Measurements from ENCODE around the gene CPXM1. TPM values are rescaled to one million over a fixed set of nuclear protein-coding genes. Genes with fewer than 3 reads are reported as not detected.
A peak's percentile ranks its signal among the peaks of the same experiment; 100 is the strongest.
"Not testable (repeated sequence)": the region's sequence is repeated elsewhere in the genome, so short reads cannot be mapped to it uniquely, and the experiment has no call there.

CPXM1 gene
- 0.15 and 0.42 TPM in 2 replicates for total RNA-seq (2014; rRNA removed; shearing (Covaris generic))

DNA sequence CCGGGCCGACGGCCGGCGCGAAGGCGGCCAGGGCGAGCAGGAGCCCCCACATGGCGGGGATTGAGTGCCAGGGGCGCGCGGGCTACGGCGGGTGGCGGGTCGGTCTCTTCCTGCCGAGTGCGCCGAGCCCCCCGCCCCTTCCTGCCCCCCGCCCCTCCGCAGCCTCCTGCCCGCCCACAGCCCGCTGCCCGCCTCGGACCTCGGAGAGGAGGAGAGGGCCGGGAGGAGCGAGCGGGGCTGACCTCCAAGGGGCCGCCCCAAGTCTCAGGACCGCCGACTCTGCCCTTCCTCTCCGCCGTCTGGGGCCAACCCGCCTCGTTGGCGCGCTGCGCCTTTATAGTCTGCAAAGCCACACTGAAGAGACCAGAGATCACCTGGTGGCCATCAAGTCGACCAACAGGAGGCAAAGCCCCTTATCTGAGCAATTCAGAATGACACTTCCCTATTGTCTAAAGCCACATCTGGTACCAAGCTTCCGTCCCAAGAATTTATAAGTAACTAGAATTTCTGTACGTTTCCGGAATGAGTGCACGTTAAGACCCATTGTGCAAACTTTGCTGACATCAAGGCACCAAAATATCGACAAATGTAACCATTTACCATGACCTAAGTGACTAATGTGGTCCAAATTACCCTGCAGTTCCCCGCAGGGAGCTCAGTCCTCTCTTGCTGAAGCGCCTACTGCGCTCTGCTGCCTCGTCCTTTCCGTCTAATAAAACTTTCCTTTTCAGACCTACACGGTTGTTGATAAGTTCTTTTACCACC lies at the start of gene CPXM1:
CPXM1 (minus strand) TSS at position 107 of the 765 bp plus-strand sequence; CDS start at position 52, 55 bp downstream.
- DNase-seq (ENCODE audit: low read depth), result no peak

DNA sequence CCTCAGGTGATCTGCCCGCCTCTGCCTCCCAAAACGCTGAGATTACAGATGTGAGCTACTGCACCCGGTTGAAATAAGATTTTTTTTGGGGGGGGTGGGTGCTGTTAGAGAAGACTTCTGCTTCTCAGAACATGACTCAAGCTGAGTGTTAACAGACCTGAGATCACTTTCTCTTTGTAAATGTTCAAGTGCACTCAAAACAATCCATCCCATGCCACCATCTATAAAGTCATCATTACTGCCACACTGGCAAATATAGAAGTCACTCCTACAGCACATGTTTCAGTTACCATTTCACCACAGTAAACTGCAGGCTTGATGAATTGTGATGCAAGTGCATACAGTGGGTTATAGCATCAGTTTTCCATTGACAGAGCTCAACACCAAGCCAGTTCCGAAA lies 49.1 kb upstream of the CPXM1 start:
- no peak for DNase-seq (ENCODE audit: low read depth)

DNA sequence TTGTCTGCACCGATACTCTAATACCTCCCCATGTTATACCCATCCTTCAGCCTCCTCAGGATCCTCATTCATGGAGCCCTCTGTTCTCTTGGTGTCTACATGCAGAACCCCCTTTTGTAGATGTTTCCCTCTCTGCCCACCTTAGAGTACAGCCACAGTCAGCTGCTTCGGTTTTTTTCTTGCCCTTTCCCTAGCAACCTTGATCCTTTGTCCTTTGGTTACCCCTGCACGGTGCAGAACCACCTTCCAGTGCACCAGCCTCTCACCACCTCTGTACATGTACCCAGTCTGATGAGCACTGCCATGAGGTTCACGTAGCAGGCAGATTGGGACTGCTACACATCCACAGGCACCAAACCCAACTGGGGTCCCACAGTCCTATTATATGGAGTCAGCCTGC lies 47.4 kb upstream of the CPXM1 start:
- no peak for DNase-seq (ENCODE audit: low read depth)

DNA sequence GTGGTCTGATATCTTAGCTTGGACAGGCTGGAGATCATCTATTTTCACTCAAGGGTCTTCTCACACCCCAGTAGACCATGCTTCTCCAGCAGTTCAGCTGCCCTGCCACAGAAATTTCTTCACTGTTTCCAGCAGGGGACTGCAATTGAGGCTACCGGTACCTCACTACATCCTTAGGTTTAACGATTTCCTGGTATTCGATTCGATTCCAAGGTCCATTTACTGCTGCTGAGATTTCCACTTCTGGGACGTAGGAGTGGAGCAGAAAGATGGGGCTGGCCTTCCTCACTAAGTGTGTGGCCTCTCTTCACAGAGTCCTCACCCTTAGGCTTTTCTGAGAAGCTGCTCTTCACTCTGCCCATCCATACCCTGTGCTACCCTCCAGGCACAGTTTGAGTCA lies 46.3 kb upstream of the CPXM1 start:
- DNase-seq (ENCODE audit: low read depth), result no peak

DNA sequence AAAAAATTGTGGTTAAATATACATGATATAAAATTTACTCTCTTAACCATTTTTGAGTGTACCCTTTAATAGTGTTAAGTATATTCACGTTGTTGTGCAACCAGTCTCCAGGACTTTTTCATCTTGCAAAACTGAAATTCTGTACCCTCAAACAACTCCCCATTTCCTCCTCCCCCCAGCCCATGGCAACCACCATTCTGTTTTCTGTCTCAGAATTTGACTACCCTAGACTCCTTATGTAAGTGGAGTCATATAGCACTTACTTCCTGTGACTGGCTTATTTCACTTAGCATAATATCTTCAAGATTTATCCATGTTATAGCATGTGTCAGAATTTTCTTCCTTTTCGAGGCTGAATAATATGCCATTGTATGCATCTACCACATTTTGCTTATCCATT lies 45.2 kb upstream of the CPXM1 start:
- DNase-seq (ENCODE audit: low read depth), result no peak

DNA sequence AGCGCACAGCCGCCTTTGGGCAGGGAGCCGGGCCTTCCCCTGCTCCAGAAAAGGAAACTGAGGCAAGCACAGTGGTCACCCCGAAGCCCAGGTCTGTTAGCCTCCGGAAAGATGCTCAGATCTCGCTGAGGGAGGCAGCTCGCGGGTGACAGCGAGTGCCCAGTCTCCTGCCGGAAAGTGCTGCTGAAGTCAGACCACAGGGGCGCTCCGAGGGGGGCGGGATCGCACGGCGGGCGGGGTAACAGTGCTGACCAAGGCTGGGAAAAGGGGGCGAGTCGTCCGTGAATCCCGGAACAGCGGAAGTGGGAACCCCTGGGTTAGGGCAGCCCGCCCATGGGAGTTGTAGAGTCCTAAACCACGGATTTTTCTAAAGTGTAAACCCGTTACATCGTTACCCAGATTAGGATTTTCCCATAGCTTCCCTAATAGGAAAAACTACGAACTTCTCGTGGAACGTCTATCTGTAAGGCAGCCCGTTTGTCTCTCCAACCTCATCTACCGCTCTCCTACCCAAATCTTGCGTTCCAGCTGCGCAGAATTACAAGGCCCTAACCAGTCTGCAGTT lies 40.6 kb upstream of the CPXM1 start:
- peak; percentile 75 for DNase-seq (ENCODE audit: low read depth)

DNA sequence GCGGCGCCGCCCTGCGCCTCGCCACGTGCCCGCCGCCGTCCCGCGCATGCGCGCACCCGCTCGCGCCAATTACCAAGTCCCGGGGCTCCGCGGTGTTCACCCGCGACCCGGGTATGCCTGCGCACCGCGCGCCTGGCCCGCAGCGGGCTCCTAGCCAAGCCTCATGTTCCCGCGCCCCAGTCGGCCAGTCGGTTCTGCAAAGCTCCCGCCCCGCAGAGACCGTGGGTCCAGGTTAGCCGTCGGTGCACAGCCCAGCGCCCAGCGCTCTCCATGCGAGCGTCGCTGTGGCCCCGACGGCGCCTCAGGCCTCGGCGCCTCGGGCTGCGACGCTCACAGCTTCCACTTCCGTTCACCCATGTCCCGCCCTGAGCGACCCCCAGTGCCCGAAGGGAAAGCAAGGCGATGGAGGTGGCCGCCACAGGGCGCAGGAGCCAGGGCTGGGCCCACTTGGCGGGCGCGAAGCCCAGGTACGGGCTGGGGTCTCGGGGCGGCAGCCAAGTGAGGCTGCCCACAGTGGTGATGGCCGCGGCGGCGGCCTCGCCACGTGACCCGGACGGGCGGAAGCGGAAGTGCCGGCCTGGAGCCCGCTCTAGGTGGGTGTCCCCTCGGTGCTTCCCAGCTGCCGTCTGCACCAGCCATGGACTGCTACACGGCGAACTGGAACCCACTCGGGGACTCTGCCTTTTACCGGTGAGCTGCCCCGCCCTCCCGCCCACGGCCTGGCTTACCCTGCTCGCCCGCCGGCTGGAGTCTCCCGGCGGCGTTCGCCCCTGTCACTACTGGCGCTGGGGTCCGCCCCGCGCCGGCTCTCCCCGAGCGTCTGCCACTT lies 39.9 kb upstream of the CPXM1 start, which contains the start of the genes PCED1A and VPS16:
PCED1A (minus strand) TSS at position 518 of the 829 bp plus-strand sequence. CDS start 743 bp downstream, outside the sequence.
VPS16 (plus strand) TSS at position 608 of the 829 bp plus-strand sequence; CDS start at position 638, 30 bp downstream.
- peak; percentile 91 for DNase-seq (ENCODE audit: low read depth)

DNA sequence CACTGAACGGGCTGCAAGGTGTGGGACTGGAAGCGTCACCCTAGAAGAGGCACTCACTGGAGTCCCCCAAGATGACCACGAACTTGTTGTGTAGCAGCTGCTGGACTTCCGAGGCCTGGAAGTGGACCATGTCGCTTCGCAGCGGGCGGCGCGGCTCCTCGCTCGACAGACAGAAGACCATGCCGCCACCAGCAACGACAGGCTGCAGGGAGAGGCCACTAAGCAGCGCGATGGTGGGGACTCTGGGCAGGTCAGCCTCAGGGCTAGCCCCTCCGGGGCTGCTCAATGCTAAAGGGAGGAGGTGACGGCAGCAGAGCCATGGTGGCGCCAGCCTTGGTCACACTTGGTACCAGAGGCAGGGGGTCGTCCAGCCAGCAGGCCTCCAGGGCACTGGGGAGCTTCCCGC lies 39.3 kb upstream of the CPXM1 start:
- no peak for DNase-seq (ENCODE audit: low read depth)

DNA sequence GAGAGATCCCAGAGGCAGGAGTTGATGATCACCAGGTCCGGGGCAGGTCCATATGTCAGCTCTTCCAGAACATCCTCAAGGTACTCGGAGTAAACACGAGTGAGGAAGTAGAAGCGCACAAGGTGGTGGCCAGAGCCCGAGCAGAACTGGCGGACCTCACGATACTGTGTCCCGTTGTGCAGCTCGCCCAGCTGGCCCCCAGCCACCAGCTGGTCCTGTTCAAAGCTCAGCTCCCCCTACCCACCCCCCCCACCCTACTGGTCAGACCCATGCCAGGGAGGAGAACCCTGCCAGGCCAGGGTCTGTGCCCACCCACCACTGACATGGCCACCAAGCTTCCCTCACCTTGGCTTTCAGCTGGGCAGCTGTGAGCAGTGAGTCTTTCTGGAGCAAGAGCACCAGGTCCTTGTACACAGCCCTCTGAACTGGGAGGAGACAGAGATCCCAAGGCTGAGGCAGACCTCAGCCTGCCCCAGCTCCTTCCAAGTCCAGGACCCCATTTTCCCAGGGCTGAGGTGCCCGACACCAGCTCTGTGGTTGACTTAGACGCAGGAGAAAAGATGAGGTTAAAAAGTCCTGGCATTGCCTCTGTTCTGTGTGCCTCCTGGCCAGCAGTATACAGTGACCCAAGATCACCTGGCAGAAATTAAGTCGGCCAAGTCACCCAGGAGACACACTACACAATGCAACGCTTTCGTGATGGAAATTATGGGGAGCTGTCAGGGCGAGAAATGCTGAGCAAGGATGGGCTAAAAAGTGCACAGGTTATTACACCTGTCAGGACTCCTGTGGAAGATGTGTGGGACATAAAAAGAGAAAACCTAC lies 38.6 kb upstream of the CPXM1 start:
- no peak for DNase-seq (ENCODE audit: low read depth)

DNA sequence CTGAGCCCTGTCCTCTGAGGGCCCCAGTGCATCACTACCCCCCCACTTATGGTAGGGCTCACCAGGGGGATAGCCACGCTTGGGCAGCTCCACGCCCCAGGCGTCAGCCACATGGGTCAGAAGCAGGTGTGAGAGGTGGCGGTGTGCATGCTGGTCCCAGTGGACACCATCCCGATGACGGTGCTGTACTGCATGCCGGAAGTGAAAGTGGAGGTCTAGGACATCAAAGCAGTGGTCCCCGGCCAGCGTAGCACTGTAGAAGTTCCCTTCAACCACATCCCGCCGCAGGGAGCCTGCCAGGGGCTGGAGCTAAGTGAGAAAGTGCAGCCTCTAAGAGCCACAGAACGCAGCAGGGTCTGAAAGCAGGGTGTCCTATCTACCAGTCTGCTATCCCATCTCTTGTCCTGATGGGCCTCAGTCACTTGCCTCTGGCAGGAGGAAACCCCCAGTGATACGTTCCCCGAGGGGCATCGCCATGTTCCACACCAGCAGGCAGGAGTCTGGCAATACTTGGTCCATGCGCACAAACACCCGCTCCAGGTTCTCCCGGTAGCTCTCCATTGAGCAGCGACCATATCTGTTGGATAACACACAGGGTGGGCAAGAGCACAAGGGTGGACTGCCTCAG lies 37.9 kb upstream of the CPXM1 start:
- DNase-seq (ENCODE audit: low read depth), result no peak

DNA sequence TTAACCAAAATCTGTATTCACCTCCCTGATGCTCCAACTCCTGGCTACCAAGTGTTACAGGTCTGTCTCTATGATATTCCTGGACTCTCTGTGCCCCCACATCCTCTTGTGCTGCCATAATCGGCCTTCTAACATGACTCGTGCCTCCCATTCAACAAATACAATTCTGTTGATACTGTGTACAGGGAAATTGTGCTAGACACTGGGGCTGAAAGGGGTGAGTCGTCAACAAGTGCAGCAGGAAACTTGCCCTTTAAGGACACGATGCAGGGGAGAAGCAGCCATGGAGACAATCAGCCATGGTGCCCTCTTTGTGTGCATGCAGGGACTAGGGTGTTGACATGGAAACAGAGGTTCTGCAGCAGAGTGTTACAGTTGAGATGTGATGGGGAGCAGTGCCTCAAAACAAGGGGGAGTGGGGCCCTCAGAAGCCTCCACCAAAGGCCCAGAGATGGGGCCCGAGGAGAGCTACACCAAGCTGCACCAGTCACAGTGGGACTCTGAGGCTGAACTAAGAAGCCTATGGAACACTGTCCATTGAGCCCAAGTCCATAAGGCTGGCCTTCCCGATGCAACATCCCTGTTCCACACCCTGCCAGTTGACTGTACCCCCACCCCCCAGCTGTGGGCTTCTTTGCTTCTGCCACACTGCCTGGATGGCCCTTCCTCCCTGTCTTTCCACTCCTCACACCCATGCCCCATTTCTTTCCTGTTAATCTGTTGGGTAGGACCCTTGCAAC lies 37.0 kb upstream of the CPXM1 start:
- DNase-seq (ENCODE audit: low read depth), result no peak

DNA sequence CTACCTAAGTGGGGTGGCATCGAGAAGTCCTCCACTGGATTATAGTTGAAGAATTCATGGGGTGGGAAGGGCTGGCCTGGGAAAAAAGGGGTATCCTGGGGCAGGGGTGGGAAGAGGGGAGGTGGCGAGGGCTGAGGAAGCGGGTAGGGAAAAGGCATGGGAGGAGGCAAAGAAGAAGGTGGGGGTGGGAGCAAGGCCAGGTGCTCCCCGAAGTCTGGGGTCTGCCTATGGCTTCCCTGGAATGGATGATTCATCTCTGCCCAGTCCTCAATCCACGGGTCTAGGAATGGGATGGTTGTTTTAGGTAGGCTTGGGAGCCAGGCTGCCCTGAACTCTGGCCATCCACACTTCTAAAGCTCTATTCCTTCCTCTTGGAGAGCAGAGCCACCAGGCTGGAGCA lies 35.6 kb upstream of the CPXM1 start:
- DNase-seq (ENCODE audit: low read depth), result no peak

DNA sequence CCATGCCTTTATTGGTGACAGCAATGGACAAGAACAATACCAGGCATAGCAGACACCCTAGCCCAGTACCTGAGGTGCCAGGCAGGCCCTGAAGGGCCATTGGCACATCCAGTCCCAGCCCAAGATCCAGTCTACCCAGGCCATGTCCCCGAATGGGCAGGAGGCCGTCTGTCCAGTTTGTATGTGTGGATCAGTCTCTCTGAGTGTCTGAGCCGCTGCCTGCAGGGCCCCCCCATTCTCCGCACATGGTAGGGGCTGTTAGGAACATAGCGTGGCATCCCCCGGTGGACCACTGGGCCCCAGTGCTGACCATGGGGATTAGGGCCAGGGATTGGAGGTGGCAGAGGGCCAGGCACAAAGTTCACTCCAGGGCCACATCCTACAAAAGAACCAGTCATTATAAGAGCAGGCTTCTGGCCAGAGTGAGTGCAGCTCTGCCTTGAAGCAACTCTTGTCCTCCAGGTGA lies 34.9 kb upstream of the CPXM1 start:
- no peak for DNase-seq (ENCODE audit: low read depth)

DNA sequence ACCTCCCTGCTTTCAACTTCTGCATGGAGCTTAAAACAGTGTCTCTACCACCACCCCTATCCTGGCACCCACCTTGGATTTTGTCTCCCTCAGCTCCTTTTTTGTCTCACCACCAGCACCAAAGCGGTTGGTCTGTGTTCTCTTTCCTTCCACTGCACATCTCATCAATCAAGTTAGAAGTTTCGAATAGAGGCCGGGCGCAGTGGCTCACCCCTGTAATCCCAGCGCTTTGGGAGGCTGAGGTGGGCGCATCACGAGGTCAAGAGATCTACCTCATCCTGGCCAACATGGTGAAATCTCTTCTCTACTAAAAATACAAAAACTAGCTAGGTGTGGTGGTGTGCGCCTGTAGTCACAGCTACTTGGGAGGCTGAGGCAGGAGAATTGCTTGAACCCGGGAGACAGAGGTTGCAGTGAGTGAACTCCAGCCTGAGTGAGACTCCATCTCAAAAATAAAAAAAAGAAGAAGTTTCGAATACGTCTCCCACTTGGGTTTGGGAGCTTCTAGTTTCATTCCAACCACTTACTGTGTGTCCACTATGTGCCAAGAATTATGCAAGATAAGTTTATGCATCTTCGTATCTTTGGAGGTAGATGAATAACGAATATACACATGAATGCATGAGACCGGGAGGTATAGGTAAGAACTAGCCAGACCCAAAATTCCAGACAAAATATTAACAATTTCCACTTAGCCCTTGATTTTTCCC lies 34.1 kb upstream of the CPXM1 start:
- DNase-seq (ENCODE audit: low read depth), result no peak

DNA sequence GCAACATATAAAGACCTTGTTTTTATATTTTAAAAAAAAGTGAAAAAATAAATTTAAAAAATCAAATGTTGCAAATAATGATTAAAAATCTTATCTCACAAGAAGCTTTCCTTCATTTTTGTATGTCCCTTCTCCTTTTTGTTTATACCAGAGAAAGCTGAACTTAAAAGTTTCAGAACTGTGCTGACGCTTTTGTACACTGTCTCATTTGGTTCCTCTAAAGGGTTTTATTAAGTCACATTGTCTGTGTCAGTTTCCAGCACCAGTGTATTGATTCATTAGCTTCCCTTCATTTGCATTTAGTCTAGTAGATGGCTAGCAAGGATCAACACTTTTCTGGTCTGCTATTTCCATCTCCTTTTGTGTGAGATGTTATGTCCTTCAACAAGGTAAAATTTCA lies 33.3 kb upstream of the CPXM1 start:
- DNase-seq (ENCODE audit: low read depth), result no peak

DNA sequence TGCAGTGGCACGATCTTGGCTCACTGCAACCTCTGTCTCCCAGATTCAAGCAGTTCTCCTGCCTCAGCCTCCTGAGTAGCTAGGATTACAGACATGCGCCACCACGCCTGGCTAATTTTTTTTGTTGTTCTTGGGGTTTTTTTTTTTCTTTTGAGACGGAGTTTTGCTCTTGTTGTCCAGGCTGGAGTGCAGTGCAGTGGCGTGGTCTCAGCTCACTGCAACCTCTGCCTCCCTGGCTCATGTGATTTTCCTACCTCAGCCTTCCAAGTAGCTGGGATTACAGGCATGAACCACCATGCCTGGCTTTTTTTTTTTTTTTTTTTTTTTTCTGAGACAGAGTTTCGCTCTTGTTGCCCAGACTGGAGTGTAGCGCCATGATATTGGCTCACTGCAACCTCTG lies 30.8 kb upstream of the CPXM1 start:
- DNase-seq (ENCODE audit: low read depth), result not testable (repeated sequence)

DNA sequence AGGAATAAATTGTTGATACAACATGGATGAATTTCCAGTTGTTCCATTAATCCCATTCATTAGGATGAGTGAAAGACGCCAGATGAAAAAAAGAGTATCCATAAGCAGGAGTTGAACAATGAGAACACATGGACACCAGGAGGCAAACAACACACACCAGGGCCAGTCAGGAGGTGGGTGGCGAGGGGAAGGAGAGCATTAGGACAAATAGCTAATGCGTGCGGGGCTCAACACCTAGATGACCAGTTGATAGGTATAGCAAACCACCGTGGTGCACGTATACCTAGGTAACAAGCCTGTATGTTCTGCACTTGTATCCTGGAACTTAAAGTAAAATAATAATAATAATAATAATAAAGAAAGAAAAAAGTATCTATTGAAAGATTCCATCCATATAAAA lies 28.9 kb upstream of the CPXM1 start:
- no peak for DNase-seq (ENCODE audit: low read depth)

DNA sequence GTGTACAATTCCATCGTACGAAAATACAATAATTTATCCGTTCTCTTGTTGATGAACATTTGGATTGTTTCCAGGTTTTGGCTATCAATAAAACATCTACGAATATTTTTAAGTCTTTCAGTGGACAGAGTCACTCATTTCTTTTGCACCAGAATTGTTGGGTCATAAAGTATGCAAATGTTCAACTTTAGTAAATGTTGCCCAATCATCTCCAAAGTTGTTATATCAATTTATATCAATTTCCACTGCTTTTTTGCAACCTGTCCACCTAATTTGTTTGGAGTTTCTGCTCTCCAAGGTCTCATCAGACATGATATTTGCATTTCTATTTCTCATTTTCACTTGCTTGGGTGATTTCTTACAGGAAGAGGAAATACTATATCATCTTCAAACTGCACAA lies 26.2 kb upstream of the CPXM1 start:
- DNase-seq (ENCODE audit: low read depth), result no peak

DNA sequence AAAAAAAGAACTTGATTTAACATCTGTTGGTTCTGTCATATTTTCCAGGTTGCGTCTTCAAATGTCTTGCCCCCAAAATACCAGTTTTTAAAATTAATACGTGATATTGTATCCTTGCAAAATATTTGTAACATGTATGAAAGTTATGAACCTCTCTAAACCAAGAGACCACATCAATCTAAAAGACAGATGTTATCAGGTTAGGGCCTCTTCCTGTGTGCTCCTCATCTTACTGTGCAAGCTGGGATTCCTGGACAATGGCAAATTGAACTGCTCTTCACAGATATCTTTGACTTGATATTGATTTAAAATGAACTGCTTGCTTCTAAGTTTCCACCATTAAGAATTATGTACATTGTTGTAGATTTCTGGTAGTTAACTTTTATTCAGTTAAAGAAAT lies 25.3 kb upstream of the CPXM1 start:
- no peak for DNase-seq (ENCODE audit: low read depth)

DNA sequence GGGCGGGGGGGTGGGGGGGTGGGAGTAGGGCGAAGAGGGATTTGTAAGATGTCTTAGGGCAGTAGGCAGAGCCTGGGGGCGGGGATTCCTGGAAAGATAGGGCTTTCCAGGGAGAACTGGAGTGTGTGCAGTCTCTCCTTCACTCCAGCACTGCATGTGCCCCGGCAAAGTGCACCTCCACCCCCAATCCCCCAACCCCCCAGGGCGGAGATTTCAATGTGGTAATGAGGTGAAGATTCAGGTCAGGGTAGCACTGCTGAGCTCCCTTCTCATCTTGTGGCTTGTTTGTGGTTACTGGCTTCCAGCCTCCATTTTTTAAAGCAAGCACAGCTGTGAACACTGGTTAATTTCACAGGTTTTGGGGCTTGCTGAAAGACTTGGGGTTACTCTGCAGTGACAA lies 21.6 kb upstream of the CPXM1 start:
- DNase-seq (ENCODE audit: low read depth), result peak; percentile 78
